ENCODE measurements around the gene FOXF2.
A peak's percentile ranks its signal among the peaks of the same experiment; 100 is the strongest.

Gene FOXF2

GRCh38 chr6:1403851-1404712 lies 14.7 kb downstream of the FOXF2 start:
- no peak overlapping the region for H3K4me3 ChIP-seq (ENCODE audit: low read depth, low read length)
- peak; percentile 20 for DNase-seq (ENCODE audit: low read depth)

- no peak overlapping the region for H3K4me3 ChIP-seq (ENCODE audit: low read depth, low read length)
- no peak for DNase-seq (ENCODE audit: low read depth)
Observed at GRCh38 chr6:1404713-1405098, 15.3 kb downstream of the FOXF2 start.

- no peak for DNase-seq (ENCODE audit: low read depth)
Observed at GRCh38 chr6:1405221-1405620, 15.8 kb downstream of the FOXF2 start.

GRCh38 chr6:1406306-1407072 lies 17.1 kb downstream of the FOXF2 start:
- peak; percentile 19 for DNase-seq (ENCODE audit: low read depth)
- H3K4me3 ChIP-seq (ENCODE audit: low read depth, low read length), result no peak overlapping the region

More at GRCh38 chr6:1405221-1405620, 15.8 kb downstream of the FOXF2 start:
- H3K4me3 ChIP-seq (ENCODE audit: low read depth, low read length), result no peak overlapping the region

- DNase-seq (ENCODE audit: low read depth), result no peak
- H3K4me3 ChIP-seq (ENCODE audit: low read depth, low read length), result no peak overlapping the region
Observed at GRCh38 chr6:1407499-1407990, 18.2 kb downstream of the FOXF2 start.

- H3K4me3 ChIP-seq (ENCODE audit: low read depth, low read length), result no peak overlapping the region
- no peak for DNase-seq (ENCODE audit: low read depth)
Observed at GRCh38 chr6:1409774-1410465, 20.5 kb downstream of the FOXF2 start.

GRCh38 chr6:1412901-1413300 lies 23.5 kb downstream of the FOXF2 start:
- no peak overlapping the region for H3K4me3 ChIP-seq (ENCODE audit: low read depth, low read length)
- no peak for DNase-seq (ENCODE audit: low read depth)

- H3K4me3 ChIP-seq (ENCODE audit: low read depth, low read length), result no peak overlapping the region
- no peak for DNase-seq (ENCODE audit: low read depth)
Observed at GRCh38 chr6:1415416-1416063, 26.2 kb downstream of the FOXF2 start.

GRCh38 chr6:1416191-1416760 lies 26.9 kb downstream of the FOXF2 start:
- no peak for DNase-seq (ENCODE audit: low read depth)
- H3K4me3 ChIP-seq (ENCODE audit: low read depth, low read length), result no peak overlapping the region

GRCh38 chr6:1416820-1417219 lies 27.4 kb downstream of the FOXF2 start:
- DNase-seq (ENCODE audit: low read depth), result no peak
- no peak overlapping the region for H3K4me3 ChIP-seq (ENCODE audit: low read depth, low read length)

- no peak for DNase-seq (ENCODE audit: low read depth)
- no peak overlapping the region for H3K4me3 ChIP-seq (ENCODE audit: low read depth, low read length)
Observed at GRCh38 chr6:1417718-1418117, 28.3 kb downstream of the FOXF2 start.

- DNase-seq (ENCODE audit: low read depth), result no peak
- no peak overlapping the region for H3K4me3 ChIP-seq (ENCODE audit: low read depth, low read length)
Observed at GRCh38 chr6:1418471-1419191, 29.3 kb downstream of the FOXF2 start.

- no peak overlapping the region for H3K4me3 ChIP-seq (ENCODE audit: low read depth, low read length)
- DNase-seq (ENCODE audit: low read depth), result no peak
Observed at GRCh38 chr6:1420382-1420781, 31.0 kb downstream of the FOXF2 start.

GRCh38 chr6:1422290-1422689 lies 32.9 kb downstream of the FOXF2 start:
- no peak overlapping the region for H3K4me3 ChIP-seq (ENCODE audit: low read depth, low read length)

GRCh38 chr6:1423578-1423977 lies 34.2 kb downstream of the FOXF2 start:
- DNase-seq (ENCODE audit: low read depth), result no peak

More at GRCh38 chr6:1422290-1422689, 32.9 kb downstream of the FOXF2 start:
- DNase-seq (ENCODE audit: low read depth), result no peak

GRCh38 chr6:1424306-1424927 lies 35.0 kb downstream of the FOXF2 start:
- H3K4me3 ChIP-seq (ENCODE audit: low read depth, low read length), result no peak overlapping the region
- peak; percentile 22 for DNase-seq (ENCODE audit: low read depth)

More at GRCh38 chr6:1423578-1423977, 34.2 kb downstream of the FOXF2 start:
- H3K4me3 ChIP-seq (ENCODE audit: low read depth, low read length), result no peak overlapping the region

- no peak overlapping the region for H3K4me3 ChIP-seq (ENCODE audit: low read depth, low read length)
- no peak for DNase-seq (ENCODE audit: low read depth)
Observed at GRCh38 chr6:1426416-1426815, 37.0 kb downstream of the FOXF2 start.

GRCh38 chr6:1435806-1436205 lies 46.4 kb downstream of the FOXF2 start:
- H3K4me3 ChIP-seq (ENCODE audit: low read depth, low read length), result no peak overlapping the region
- no peak for DNase-seq (ENCODE audit: low read depth)

All from skeletal muscle cell (primary cell).